Measurements from ENCODE around the gene PDGFC. TPM values are rescaled to one million over a fixed set of nuclear protein-coding genes. Genes with fewer than 3 reads are reported as not detected.

Gene PDGFC
- total RNA-seq, 1 donor from 2014 or later = 31.3 TPM

DNA sequence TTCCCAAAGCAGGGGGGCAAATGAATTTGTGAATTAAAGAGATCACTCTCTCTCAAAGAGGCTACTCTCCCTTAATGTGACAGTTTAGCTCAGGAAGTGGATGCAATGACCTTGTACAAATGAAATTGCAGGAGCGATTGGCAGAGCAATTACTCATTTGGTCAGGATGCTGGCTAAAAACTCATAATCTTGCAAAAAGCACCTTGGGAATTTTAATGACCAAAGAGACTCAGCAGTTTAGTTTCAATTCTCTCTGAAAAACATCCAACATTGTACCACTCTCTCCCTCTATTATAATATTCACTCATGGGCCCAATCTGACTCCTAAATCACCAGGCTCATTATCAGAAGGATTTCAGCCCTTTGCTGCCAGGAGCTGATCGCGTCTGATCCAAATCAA lies 26.1 kb downstream of the PDGFC start:
- ATAC-seq (no peak), DNase-seq (no peak)
- TF ChIP-seq, protein P1, sequence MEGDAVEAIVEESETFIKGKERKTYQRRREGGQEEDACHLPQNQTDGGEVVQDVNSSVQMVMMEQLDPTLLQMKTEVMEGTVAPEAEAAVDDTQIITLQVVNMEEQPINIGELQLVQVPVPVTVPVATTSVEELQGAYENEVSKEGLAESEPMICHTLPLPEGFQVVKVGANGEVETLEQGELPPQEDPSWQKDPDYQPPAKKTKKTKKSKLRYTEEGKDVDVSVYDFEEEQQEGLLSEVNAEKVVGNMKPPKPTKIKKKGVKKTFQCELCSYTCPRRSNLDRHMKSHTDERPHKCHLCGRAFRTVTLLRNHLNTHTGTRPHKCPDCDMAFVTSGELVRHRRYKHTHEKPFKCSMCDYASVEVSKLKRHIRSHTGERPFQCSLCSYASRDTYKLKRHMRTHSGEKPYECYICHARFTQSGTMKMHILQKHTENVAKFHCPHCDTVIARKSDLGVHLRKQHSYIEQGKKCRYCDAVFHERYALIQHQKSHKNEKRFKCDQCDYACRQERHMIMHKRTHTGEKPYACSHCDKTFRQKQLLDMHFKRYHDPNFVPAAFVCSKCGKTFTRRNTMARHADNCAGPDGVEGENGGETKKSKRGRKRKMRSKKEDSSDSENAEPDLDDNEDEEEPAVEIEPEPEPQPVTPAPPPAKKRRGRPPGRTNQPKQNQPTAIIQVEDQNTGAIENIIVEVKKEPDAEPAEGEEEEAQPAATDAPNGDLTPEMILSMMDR (IDR thresholded peaks at IDR 0.05) = no peak
- no peak overlapping the region for H3K4me3 ChIP-seq
- H3K36me3 ChIP-seq = no peaks in the 10 kb centered on the region
- H3K27ac ChIP-seq = no peak overlapping the region
- intact Hi-C loops (cut with DNase I) = no loop called here
- H3K9me3 ChIP-seq = no peaks in the 10 kb centered on the region
- H3K4me1 ChIP-seq = peaks cover 28% of the 10 kb centered on the region
- H3K27me3 ChIP-seq = no peaks in the 10 kb centered on the region

DNA sequence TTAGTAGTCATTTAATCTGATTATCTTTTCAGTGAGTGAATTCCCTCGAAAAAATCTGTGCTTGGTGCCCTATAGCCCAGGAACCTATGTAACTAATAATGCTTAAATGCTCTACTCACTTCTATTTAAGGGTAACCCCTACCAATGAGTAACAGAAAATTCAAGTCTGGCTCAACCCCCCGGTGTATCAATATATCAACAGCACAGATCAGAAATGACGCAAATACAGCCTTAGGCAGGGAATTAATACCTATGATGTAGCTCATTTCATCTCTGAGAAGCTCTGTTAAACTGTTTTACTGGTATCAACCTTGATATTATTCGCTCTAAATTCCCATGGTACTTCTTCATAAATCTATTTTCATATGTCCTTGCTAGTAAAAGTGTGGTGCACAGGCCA lies 28.6 kb downstream of the PDGFC start:
- Histone ChIP-seq H3K4me1 (peaks cover 24% of the 10 kb centered on the region), H3K36me3 (no peaks in the 10 kb centered on the region), H3K9me3 (no peaks in the 10 kb centered on the region), H3K4me3 (no peak overlapping the region), H3K27ac (no peak overlapping the region), H3K27me3 (no peaks in the 10 kb centered on the region)
- no peak for ATAC-seq
- DNase-seq = no peak
- intact Hi-C loops (cut with DNase I) = no loop called here
- TF ChIP-seq, protein P1 (IDR thresholded peaks at IDR 0.05) = no peak

GRCh38 chr4:156941940-156942548 lies 29.6 kb downstream of the PDGFC start:
- Histone ChIP-seq H3K36me3 (no peaks in the 10 kb centered on the region), H3K27ac (peak overlapping the region; percentile 49), H3K4me1 (peaks cover 22% of the 10 kb centered on the region), H3K4me3 (no peak overlapping the region), H3K27me3 (no peaks in the 10 kb centered on the region), H3K9me3 (no peaks in the 10 kb centered on the region)
- TF ChIP-seq, protein P1 (IDR thresholded peaks at IDR 0.05) = no peak
- intact Hi-C loops (cut with DNase I) = no loop called here
- peak; percentile 97 for ATAC-seq
- peak; percentile 62 for DNase-seq

- H3K4me3 ChIP-seq = no peak overlapping the region
- DNase-seq (no peak), ATAC-seq (peak; percentile 43)
- H3K9me3 ChIP-seq = no peaks in the 10 kb centered on the region
- peaks cover 6% of the 10 kb centered on the region for H3K4me1 ChIP-seq
- no peak overlapping the region for H3K27ac ChIP-seq
- no peaks in the 10 kb centered on the region for H3K36me3 ChIP-seq
- intact Hi-C loops (cut with DNase I) = no loop called here
- H3K27me3 ChIP-seq = no peaks in the 10 kb centered on the region
- TF ChIP-seq, protein P1 (IDR thresholded peaks at IDR 0.05) = no peak
Observed at GRCh38 chr4:156939801-156940200, 31.8 kb downstream of the PDGFC start.

DNA sequence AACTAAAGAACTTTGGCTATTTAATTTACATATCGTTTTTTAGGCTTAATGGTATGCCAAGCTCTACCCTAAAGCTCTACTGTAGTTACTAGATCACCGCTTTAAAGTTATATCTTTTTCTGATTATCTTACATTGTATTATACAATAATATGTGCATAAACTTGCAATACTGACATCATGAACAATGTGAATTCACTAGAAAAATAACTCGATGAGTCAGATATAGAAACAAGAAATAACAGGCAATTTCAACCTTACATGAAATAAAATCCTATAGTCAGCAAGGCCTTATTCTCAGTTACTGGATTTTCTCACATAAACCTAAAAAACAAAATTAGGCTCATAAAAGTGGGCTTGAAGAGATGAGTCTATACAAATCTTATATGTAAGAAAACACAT lies 32.5 kb downstream of the PDGFC start:
- H3K4me1 ChIP-seq = peaks cover 6% of the 10 kb centered on the region
- H3K4me3 ChIP-seq = no peak overlapping the region
- H3K36me3 ChIP-seq = no peaks in the 10 kb centered on the region
- intact Hi-C loops (cut with DNase I) = no loop called here
- no peak overlapping the region for H3K27ac ChIP-seq
- TF ChIP-seq, protein P1 (IDR thresholded peaks at IDR 0.05) = no peak
- H3K9me3 ChIP-seq = no peaks in the 10 kb centered on the region
- ATAC-seq (no peak), DNase-seq (no peak)
- no peaks in the 10 kb centered on the region for H3K27me3 ChIP-seq

- no peaks in the 10 kb centered on the region for H3K36me3 ChIP-seq
- no peaks in the 10 kb centered on the region for H3K9me3 ChIP-seq
- intact Hi-C loops (cut with DNase I) = no loop called here
- DNase-seq = no peak
- ATAC-seq = no peak
- TF ChIP-seq, protein P1 (IDR thresholded peaks at IDR 0.05) = no peak
- no peak overlapping the region for H3K4me3 ChIP-seq
- no peaks in the 10 kb centered on the region for H3K27me3 ChIP-seq
- H3K4me1 ChIP-seq = no peaks in the 10 kb centered on the region
- H3K27ac ChIP-seq = no peak overlapping the region
Observed at GRCh38 chr4:156934259-156934635, 37.4 kb downstream of the PDGFC start.
